Measurements from ENCODE around the gene SH3PXD2A.

The SH3PXD2A gene

GRCh38 chr10:103632247-103632642 is 223.1 kb downstream of the SH3PXD2A start:
- TF ChIP-seq POLR2A (IDR thresholded peaks at IDR 0.05; ENCODE audit: low read depth, low read length): no peak
- FAIRE-seq (no peak), DNase-seq (ENCODE audit: insufficient read length, low spot score) (no peak)

DNA sequence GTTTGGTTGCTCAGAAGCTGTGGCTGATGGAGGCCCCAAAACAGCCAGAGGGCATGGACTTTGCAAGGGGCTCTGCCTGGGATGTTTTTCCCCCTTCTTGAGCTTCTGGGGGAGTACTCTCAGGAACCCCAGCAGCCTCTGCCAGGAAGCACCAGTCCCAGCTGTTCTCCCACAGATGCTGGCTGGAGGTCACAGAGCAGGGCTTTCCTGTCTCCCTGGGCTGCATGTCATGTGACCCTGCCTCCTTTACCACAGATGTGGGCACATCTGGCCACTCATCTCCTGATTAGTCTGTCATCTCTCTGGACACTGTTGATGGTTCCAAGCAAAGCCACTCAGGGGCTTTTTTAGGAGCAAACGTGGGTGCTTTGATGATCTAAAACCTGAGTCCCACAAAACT is 225.2 kb downstream of the SH3PXD2A start:
- FAIRE-seq: no peak
- TF ChIP-seq POLR2A (IDR thresholded peaks at IDR 0.05; ENCODE audit: low read depth, low read length): no peak
- no peak for DNase-seq (ENCODE audit: insufficient read length, low spot score)

GRCh38 chr10:103629581-103629980 is 225.8 kb downstream of the SH3PXD2A start:
- FAIRE-seq: no peak
- no peak for TF ChIP-seq POLR2A (IDR thresholded peaks at IDR 0.05; ENCODE audit: low read depth, low read length)
- no peak for DNase-seq (ENCODE audit: insufficient read length, low spot score)

DNA sequence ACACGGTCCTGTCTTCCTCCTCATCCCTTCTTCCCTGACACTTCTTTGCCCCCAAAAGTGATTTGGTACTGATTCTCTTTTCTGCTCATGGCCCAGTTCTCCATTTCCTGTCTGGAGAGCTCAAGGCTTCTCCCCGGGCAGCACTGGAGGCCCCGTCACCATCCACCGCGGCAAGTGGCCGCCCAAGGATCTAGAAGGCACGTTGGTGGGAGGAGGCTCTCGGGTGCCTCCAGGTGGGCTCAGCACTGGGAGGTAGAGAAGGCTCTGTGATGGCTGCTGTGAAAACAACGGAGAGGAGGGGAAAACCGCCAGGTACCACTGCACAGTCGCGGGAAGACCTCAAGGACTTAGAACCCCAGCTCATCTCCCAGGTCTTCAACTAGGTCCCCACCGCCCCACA is 227.5 kb downstream of the SH3PXD2A start:
- DNase-seq (ENCODE audit: insufficient read length, low spot score): no peak
- no peak for FAIRE-seq
- TF ChIP-seq POLR2A (IDR thresholded peaks at IDR 0.05; ENCODE audit: low read depth, low read length): no peak

DNA sequence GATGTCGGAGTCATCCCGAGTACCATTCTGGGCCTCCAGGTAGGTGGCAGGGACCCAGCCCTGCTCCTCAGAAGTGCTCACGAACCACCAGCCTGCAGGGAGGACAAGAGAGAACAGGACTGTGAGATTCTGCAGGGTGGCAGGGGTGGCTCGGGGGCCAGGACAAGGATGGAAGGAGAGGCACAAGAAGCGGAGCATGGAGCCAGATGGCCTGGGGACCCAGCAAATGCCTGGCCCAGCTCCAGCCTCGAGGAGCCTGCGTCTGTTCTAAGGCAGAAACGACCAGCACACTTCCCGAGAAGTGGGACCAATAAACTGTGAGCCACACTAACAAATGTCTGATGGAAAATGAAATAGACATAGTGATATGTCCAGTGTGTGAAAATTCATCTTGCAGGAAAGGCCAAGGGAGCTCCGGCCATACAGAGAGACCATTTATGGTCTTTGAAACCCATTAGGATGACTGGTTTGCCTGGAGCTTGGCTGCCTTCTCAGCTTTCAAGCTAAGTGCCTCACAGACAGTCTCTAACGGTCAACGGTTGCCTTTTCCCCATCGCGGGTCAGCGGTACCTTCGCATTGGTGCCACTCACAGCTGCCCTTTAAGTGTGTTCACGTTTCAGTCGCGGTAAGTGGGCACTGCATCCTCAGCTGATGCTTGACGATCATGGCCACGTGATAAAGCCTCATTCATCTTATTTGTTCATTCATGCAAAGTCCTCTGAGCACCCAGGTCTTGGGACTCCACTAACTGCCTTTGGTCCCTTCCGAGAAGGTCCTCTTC is 228.1 kb downstream of the SH3PXD2A start:
- no peak for DNase-seq (ENCODE audit: insufficient read length, low spot score)
- TF ChIP-seq POLR2A (IDR thresholded peaks at IDR 0.05; ENCODE audit: low read depth, low read length): no peak
- no peak for FAIRE-seq

- no peak for TF ChIP-seq POLR2A (IDR thresholded peaks at IDR 0.05; ENCODE audit: low read depth, low read length)
- FAIRE-seq (no peak), DNase-seq (ENCODE audit: insufficient read length, low spot score) (no peak)
Measured at GRCh38 chr10:103626178-103626577, 229.2 kb downstream of the SH3PXD2A start.

- FAIRE-seq (no peak), DNase-seq (ENCODE audit: insufficient read length, low spot score) (no peak)
- TF ChIP-seq POLR2A (IDR thresholded peaks at IDR 0.05; ENCODE audit: low read depth, low read length): no peak
Measured at GRCh38 chr10:103622935-103623574, 232.3 kb downstream of the SH3PXD2A start.

DNA sequence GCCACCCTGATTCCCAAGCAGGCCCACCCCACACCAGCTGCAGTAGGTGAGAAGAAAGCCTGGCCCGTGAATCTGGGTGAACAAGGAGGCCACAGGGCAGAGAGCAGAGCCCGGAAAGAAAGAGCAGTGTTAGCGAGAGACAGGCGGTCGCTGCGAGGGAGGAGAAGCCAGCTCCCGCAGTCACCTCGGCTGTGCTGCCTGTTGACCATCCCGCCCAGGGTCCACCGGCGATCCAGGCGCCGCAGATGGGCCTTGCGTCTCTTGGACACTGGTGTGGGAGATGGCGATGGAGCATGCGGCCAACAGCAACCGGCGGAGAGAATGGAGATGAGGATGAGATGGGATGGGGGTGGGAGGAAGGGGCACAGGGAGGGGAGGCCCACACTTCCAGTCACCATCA is 233.1 kb downstream of the SH3PXD2A start:
- no peak for FAIRE-seq
- TF ChIP-seq POLR2A (IDR thresholded peaks at IDR 0.05; ENCODE audit: low read depth, low read length): no peak
- DNase-seq (ENCODE audit: insufficient read length, low spot score): no peak

- DNase-seq (ENCODE audit: insufficient read length, low spot score) (no peak), FAIRE-seq (no peak)
- no peak for TF ChIP-seq POLR2A (IDR thresholded peaks at IDR 0.05; ENCODE audit: low read depth, low read length)
Measured at GRCh38 chr10:103621783-103622125, 233.6 kb downstream of the SH3PXD2A start.

- no peak for FAIRE-seq
- no peak for DNase-seq (ENCODE audit: insufficient read length, low spot score)
- TF ChIP-seq POLR2A (IDR thresholded peaks at IDR 0.05; ENCODE audit: low read depth, low read length): no peak
Measured at GRCh38 chr10:103620891-103621782, 234.2 kb downstream of the SH3PXD2A start.

DNA sequence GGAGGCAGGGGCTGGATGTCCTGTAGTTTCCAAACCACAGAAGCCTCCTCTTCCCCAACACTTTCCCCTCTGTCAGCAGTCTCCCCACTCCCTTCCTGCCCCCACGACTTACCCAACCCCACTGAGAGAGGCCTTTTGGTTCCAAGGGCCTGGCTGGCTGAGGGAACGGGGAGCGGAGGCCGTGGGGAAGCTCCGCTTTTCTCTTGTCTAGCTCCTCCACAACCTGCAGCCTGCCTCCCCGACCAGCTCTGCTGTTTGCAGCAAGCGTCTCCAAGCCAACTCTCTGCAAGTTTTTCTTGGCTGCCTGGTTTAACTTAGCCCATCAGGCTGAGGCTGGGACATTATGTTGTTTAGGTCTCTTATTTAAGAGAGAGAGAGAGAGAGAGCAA is 235.0 kb downstream of the SH3PXD2A start:
- DNase-seq (ENCODE audit: insufficient read length, low spot score): no peak
- no peak for FAIRE-seq
- TF ChIP-seq POLR2A (IDR thresholded peaks at IDR 0.05; ENCODE audit: low read depth, low read length): no peak

GRCh38 chr10:103619424-103620351 is 235.7 kb downstream of the SH3PXD2A start:
- FAIRE-seq (no peak), DNase-seq (ENCODE audit: insufficient read length, low spot score) (no peak)
- no peak for TF ChIP-seq POLR2A (IDR thresholded peaks at IDR 0.05; ENCODE audit: low read depth, low read length)

All from H54 (cell line).